Daoy (cell line): ENCODE measurements around the gene CPE. TPM values are rescaled to one million over a fixed set of nuclear protein-coding genes. Genes with fewer than 3 reads are reported as not detected.
A peak's percentile ranks its signal among the peaks of the same experiment; 100 is the strongest.

Source experiments
- DNase-seq: peaks from one replicate; pipeline ENCODE4 v3.0.0-alpha.2; 2015; ENCODE audit warnings: low read depth
- total RNA-seq: library from RNA; depleted of rRNA; stranded (reverse); fragments of >200 nt; shearing (Covaris generic); gene quantifications from 2 replicates; pipeline ENCODE4 v1.2.3, GENCODE V29; 2014

Gene CPE
- total RNA-seq, 1 experiment from 2014 or later: 9.8 TPM

DNA sequence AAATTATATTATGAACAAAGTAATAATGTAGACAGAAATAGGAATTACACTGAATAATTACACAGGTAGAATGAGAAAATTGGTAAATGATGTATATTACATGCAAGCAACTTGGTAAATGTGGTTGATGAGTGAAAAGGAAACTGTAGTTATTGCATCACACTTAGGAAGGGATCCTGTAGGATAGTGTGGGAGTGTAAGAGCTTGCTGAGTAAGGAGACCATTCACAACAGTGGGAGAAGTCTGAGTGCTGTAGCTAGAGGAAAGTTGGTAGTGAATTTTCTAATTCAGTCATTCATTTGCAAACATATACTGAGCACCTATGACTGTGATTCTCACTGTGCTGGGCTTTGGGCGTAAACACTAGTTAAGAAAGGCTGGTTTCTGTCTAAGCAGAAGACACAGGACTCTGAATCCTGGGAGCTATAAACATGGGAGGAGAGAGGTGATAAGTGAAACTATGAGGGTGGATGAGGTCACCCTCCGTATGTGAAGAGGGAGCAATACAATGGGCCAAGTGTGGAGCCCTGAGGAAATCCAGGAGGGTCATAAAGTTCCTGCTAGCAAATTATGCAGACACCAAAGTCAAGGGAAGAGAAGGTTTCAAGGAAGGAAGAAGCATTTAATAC, 14.2 kb upstream of the CPE start:
- peak; percentile 3 for DNase-seq

DNA sequence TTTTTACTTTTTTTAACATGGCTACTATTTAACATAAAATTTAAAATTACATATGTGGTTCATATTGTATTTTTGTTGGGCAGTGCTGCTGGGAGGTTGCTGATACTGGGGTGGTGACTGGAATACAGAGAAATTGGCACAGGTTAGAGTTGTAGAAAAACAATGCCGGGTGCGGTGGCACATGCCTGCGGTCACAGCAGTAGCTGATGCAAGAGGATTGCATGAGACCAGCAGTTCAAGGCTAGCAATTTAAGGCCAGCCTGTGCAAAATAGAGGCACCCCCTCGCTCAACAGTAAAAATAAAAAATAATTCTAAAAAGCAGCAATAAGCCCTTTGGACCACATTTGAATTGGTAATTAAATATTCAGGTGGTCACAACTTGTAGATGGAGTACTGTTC, 11.8 kb upstream of the CPE start:
- DNase-seq: peak; percentile 5

DNA sequence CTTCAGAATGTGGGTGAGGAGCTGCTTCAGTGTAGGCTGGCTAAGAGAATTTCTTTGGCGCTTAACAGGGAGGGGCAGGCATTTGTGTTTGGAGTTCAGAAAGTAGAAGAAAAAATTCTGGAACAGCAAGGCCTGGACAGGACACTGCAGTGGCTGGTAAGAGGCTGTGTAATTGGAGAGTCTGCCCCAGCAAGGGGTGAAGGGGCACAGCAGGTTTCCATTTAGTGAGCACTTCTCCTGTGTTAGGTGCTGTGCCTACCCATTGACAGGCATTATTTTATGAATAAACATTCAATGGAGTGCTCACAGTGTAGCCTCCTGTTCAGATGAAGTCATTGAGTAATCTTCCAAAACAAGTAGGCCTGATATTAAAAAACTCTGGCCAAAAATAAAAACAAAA, 10.7 kb upstream of the CPE start:
- no peak for DNase-seq

DNA sequence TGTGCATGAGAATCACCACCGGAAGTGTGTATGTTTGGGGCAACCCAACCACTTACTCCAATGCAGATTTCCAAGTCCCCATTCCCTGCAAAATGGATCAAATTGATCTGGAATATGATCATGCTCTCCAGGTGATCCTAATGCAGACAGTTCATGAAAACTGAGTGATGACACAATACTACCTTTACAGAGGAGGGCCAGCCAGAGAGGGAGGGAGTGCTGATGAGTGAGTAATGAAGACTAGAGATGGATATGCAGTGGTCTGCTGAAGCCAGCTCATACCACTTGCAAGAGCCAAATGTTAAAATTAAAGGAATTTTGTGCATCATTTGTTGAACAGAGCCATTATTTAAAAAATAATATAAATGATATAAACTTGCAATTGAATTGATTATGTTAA, 10.2 kb upstream of the CPE start:
- no peak for DNase-seq

DNA sequence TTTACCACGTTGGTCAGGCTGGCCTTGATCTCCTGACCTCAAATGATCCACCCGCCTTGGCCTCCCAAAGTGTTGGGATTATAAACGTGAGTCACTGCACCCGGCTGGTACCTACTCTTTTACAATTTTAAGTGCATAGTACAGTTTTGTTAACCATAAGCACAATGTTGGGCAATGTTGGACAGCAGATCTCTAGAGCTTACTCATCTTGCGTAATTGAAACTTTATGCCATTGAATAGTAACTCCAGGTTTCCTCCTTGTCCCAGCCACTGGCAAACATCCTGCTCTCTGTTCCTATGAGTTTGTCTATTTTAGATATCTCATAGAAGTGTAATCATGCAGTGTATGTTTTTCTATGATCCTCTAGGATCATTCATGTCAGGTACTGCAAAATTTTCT, 9.3 kb upstream of the CPE start:
- DNase-seq: no peak

DNA sequence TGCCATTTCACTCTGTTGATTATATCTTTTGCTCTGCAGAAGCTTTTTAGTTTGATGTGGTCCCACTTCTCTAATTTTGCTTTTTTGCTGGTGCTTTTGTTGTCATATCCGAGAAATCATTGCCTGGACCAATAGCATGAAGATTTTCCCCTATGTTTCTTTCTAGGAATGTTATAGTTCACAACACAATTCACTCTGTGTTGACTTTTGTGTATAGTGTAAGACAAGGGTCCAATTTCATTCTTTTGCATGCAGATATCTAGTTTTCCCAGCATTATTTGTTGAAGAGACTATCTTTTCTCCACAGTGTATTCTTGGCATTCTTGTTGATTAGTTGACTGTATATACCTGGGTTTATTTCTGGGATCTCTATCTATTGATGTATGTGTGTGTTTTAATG, 8.3 kb upstream of the CPE start:
- DNase-seq: no peak

DNA sequence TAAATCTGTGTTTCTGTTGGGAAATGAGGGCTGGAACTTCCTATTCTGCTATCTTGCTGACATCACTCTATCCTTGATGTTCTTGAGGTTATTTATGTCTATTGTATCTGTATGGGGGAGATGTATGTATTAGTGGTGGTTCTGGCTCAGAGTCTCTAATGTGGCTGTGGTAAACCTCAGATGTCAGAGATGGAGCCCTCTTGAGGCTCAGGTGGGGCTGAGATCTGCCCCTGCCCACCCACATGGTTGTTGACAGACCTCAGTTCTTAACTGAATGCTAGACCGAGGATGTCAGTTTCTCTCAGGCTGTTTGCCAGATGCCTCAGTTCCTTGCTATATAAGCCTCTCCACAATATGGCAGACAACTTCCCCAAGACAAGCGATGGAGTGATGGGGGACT, 3.3 kb upstream of the CPE start:
- no peak for DNase-seq

DNA sequence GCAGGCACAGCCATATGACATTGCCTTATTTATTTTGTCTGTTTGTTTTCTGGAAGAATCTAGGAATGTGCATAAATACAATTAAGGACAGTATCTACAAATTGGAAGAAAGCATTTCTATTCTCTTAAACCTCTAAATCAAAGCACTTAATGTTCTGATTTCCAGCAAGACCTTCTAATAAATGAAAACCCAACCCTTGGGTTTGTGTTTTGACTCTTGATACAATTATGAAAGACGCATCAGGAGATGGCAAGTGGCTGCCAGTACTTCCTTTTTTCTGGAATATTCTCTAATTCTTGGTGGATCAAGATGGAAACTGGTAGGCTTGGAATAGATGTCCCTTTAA, 437 bp upstream of the CPE start:
- DNase-seq: no peak

DNA sequence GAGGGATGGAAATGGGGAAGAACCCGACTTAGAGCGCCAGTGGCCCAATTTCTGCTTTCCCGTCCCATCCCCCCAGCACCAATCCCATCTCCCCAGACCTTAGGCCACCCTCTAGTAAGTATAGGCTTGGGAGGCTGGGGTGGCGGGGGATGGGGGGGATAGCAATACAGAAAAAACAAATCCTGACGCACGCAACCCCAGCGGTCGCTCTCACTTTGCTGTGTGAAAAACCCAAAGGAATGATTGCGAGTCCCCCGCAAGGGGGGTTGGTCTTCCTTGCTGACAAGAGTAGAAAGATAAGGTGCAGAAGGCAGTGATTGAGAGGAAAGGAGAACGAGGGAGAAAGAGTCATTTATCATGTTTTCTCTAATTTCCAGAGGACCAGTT, 863 bp downstream of the CPE start:
- no peak for DNase-seq

DNA sequence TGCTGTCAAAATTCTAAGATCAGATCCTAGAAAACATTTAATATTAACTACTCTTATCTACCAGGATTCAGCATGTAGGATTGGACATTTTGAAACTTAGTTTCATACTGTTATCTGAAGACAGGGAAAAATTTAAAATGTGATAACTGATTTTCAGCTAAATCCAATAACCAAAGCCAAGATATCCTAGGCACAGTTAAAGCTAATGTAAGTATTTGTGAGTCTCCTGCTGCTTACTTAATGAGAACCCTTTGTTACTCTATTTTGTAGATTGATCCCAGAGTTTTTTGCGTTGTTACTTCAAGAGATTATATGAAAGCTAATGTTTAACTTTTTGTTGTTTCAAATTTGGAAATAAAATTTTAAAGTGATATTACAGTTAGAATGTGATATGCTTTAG, 2.0 kb downstream of the CPE start:
- DNase-seq: no peak

DNA sequence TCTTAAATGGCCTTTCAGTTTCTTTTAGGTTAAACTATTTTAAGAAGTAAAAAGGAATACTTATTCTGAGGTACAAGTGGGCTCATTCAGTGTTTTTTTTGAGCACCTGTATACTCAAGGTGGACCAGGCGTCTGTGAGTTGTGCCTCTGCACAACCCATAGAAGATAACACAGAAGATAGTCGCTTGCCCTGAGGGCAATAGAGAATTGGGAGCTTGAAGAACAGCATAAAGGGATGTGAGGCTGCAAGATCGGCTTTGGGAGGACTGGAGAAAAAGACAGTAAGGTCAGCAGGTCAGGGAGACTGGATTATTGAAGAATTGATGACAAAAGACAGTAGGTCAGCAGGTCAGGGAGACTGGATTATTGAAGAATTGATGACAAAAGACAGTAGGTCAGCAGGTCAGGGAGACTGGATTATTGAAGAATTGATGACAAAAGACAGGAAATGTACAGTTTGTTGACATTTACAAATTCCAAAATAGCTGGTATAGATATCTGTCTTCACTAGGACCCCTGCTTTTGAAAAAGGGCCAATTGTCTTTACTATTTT, 3.1 kb downstream of the CPE start:
- no peak for DNase-seq

DNA sequence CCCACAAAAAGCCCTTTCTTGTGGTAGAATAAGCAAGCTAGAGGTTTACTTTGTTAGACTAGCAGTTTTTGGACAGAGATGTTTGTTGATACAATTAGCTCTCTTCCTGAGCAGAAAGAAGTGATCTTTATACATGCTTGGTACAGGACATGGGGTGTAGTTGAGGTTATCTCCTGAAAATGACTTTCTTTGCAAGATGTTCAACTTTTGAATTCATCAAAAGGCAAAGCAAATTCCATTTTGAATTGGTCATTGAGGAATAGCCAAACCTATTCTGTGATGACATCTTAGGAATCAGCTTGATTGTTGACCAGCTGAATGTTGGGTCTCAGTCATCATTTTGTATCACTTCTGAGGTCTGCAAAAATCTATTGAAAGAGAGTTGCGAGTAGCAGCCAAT, 3.8 kb downstream of the CPE start:
- no peak for DNase-seq

DNA sequence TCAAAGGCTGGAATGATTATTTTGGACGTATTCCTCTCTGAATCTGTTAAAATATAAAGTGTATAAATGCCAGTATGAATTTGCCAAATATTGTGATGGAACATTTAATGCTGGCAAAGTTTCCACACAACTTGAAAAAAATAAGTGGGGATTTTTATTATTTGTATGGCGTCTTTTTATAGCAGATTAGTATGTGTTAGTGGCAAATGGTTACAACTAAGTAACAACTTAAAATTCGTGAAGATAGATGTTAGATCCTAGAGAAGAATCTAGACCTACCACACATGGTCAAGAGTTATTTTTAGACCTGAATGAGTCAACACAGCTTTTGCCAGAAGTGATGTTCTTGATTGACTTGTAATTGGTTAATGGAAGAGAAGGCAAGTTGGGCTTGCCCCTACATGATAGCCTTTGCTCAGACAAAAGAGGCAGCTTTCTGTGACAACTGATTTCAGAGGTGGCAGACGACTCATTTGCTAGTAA, 4.8 kb downstream of the CPE start:
- DNase-seq: no peak

DNA sequence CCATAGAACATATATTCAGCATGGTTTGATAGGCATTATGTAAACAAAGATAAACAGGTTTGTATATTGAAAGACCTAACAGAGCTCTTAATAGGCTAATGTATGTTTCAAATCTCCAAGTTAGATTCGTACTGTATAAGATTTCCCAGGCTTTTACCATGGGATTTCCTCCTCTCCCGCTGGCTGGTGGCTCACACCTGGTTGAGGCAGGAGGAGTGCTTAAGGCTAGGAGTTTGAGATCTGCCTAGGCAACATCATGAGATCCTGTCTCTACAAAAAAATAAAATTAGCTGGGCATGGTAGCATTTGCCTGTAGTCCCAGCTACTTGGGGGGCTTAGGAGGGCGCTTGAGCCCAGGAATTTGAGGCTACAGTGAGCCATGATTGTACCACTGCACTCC, 5.4 kb downstream of the CPE start:
- DNase-seq: no peak

DNA sequence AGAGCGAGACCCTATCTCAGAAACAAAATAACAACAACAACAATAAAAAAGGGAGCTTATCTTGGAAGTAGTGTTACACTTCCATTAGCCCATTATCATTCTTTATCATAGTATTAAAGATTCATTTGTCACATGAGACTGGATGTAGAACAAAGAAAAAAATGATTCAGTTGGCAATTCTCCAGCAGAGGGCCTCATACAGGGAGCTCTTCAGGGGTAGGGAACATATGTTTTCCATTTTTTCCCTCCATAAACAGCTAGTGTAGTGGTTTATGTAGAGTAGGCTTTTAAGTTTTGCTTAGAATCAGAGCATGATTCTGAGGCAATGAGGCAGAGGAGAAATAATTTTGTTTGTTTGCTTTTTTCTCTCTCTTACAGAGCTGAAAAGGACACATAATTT, 5.8 kb downstream of the CPE start:
- DNase-seq: no peak

DNA sequence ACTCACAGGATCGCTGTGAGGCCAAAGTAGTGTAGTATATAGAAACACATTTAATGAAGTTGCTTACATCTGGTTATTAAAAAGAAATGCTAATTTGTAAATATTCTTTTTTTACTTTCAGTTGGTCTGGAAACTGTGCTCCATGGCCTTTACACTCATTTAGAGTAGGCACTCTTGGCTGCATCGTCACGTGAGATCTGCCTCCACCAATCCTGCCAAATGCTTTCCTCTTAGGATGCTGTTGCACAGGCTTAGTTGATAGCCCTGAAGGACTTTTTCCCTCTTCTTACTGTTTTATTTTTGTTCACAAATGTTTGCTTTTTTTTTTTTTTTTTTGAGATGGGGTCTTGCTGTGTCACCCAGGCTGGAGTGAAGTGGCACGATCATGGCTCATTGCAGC, 6.3 kb downstream of the CPE start:
- no peak for DNase-seq

DNA sequence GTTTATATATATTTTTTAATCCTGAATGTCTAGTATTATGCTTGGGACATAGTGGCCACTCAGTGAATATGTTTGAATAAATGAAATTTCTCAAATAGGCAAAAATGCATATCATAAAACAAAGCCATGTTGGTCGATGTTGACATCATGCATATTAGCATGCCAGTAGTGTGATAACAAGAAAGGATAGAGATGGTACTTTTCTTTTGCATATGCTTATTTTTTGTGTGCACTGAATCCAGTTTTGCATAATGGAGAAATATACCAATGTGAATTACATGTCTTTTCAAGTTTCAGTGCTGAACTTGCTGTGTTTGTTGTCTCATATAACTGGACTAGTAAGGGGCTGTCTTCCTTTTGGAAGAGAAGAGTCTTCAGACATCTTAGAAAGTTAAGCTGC, 7.5 kb downstream of the CPE start:
- DNase-seq: no peak

DNA sequence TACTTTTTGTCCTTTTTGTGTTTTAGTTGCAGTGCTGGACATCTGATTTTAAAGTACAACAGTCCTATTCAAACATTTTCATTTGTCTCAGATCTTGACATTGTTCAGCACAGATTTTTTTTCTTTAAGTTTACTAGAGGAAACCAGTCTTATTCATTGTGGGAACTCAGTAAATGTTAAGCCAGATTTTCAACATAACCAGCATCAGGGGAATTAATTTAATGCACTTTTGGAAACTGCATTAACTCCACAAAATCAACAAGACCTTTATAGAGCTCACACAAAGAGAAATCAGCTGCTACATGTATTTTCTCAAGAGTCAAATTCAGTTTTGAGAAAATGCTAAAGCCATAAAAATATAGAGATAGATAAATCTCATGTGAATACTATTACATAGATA, 9.9 kb downstream of the CPE start:
- no peak for DNase-seq

DNA sequence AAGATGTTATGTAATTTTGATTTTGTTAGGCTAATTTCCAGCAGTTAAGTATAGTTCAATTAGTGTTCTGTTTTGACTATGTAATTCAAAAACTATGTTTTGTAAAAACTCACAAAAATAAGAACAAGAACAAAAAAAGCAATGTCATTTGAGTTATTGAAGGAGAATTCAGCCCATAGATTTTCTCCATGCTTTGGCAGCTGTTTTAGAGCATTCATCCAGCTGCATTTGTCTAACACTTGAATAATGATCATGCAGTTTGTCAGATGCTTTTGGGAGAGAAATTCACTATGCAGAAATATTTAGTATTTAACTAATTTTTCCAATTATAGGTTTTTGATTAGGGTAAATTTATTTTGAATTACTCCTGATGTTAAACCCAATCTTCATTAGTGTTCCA, 14.2 kb downstream of the CPE start:
- DNase-seq: no peak

DNA sequence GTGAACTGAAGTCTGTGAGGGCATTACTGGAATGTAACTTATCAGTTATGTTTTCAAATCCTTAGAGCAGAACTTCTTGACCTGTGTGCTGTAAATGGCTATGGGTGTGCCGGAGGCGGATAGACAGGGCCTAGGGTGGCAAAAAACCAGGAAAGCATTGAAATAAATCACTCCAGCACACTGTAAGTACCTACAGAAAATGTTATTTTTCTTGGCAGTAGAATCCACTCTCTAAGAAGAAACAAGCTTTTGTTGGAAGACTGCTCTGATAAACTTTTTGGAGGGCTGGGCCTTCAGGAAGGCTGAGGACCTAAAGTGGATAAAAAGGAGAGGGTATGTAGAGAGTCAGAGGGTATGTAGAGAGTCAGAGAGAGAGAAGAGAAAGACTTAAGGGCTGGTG, 14.9 kb downstream of the CPE start:
- no peak for DNase-seq

DNA sequence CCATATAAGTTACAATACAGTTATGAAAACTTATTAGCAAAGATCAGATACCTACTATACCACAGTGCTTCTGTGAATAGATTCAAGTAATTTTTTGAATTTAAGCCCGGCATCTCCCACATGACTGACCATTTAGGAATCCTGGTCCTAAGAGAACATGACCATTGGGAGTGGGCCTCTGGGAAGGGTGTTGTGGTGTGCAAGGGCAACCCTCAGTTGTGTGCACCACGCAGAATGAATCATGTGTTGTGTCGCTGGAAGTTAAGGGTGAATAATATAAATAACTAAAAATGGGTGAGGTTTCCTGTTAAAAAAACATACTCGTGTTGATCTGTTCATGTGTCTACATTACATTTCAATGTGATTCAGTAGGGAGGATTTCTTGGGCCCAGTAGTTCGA, 15.5 kb downstream of the CPE start:
- DNase-seq: no peak

DNA sequence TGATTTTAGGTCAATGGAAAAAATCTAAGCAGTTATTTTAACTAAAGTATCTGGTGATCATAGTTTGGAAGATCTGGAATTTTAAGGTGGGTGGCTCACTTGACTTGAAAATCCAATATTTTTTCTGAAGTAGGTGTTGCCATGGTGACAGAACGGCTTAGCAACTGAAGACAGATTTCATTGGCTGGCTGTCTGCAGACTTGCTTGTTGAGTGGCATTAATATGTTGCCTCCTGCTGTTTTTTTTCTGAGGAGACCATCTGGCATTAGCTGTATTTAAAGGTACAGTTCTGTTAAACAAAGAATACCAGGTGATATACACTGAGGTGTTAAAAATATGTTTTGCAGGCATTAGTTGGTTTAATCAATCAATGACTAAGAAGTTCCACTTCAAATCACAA, 19.8 kb downstream of the CPE start:
- DNase-seq: no peak

DNA sequence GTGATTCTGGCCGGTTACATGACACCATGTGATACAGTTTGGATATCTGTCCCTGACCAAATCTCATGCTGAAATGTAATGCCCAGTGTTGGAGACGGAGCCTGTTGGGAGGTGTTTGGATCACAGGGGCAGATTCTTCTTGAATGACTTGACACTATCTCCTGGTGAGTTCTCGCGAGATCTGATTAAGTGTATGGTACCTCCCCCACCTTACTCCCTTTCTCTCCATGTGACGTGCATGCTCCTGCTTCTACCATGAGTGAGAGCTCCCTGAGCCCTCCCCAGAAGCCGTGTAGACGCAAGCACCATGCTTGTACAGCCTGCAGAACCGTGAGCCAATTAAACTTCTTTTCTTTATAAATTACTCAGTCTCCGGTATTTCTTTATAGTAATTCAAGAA, 23.6 kb downstream of the CPE start:
- DNase-seq: no peak

DNA sequence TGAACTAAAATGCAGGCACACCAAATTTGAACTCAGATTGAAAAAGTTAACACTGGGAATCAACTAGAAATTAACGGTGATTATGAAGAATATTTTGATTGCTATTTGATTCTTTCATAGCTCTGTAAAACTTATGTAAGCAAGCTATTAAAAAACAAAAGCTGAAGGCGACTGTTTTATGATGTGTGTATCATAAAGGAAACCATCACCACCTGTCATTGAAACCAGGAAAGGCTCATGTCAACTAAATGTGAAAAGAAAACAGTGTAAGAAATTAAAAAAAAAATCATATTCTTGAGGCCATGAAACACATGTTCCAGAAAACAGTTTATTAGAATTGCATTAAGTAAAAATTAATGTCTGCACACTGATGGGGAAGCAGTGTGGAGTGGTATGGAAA, 24.2 kb downstream of the CPE start:
- DNase-seq: no peak
